Stimulated activated CD8-positive, alpha-beta memory T cell treated with anti-CD3 and anti-CD28 coated beads, Interleukin-4, amount 100 ng/mL, for 48 hours (primary cell): ENCODE measurements around the gene GTF2F2.
"Not testable (repeated sequence)": the region's sequence is repeated elsewhere in the genome, so short reads cannot be mapped to it uniquely, and the experiment has no call there.

Experiments
- DNase-seq: peaks from one replicate; pipeline ENCODE4 v3.0.0-alpha.2; 2020

The GTF2F2 gene

GRCh38 chr13:45257638-45258333 is 137.5 kb downstream of the GTF2F2 start:
- no peak for DNase-seq

- no peak for DNase-seq
These were observed 138.0 kb downstream of the GTF2F2 start for GRCh38 chr13:45258334-45258675.

- no peak for DNase-seq
These were observed 146.9 kb downstream of the GTF2F2 start for GRCh38 chr13:45267215-45267614.

- no peak for DNase-seq
These were observed 148.9 kb downstream of the GTF2F2 start for GRCh38 chr13:45269204-45269603.

- DNase-seq = no peak
These were observed 156.6 kb downstream of the GTF2F2 start for GRCh38 chr13:45276913-45277312.

- DNase-seq = no peak
These were observed 157.9 kb downstream of the GTF2F2 start for GRCh38 chr13:45278096-45278645.

- DNase-seq = no peak
These were observed 159.7 kb downstream of the GTF2F2 start for GRCh38 chr13:45280011-45280410.

GRCh38 chr13:45280751-45281634 is 160.7 kb downstream of the GTF2F2 start:
- peak; percentile 72 for DNase-seq

- no peak for DNase-seq
These were observed 162.7 kb downstream of the GTF2F2 start for GRCh38 chr13:45282994-45283393.

GRCh38 chr13:45289936-45290563 is 169.7 kb downstream of the GTF2F2 start:
- DNase-seq = no peak

- DNase-seq = no peak
These were observed 171.9 kb downstream of the GTF2F2 start for GRCh38 chr13:45292176-45292575.

- DNase-seq = no peak
These were observed 175.2 kb downstream of the GTF2F2 start for GRCh38 chr13:45295536-45295935.

GRCh38 chr13:45296259-45296658 is 175.9 kb downstream of the GTF2F2 start:
- DNase-seq = no peak

- DNase-seq = peak; percentile 37
These were observed 177.3 kb downstream of the GTF2F2 start for GRCh38 chr13:45297456-45298205.

- DNase-seq = no peak
These were observed 177.8 kb downstream of the GTF2F2 start for GRCh38 chr13:45298206-45298505.

GRCh38 chr13:45298550-45298949 is 178.2 kb downstream of the GTF2F2 start:
- not testable (repeated sequence) for DNase-seq

- no peak for DNase-seq
These were observed 178.9 kb downstream of the GTF2F2 start for GRCh38 chr13:45299194-45299593.

- DNase-seq = no peak
These were observed 180.1 kb downstream of the GTF2F2 start for GRCh38 chr13:45300190-45300985.

- DNase-seq = no peak
These were observed 181.0 kb downstream of the GTF2F2 start for GRCh38 chr13:45301263-45301662.

- no peak for DNase-seq
These were observed 182.2 kb downstream of the GTF2F2 start for GRCh38 chr13:45302507-45302906.

GRCh38 chr13:45303026-45303425 is 182.7 kb downstream of the GTF2F2 start:
- DNase-seq = no peak

- no peak for DNase-seq
These were observed 183.6 kb downstream of the GTF2F2 start for GRCh38 chr13:45303866-45304265.
